ENCODE results near the gene NAP1L4.
A peak's percentile ranks its signal among the peaks of the same experiment; 100 is the strongest.

Gene NAP1L4

GRCh38 chr11:3010521-3011275, 18.6 kb upstream of the NAP1L4 start:
- DNase-seq: peak; percentile 13 to 54 (median 33)

- DNase-seq: no peak
Measured at GRCh38 chr11:3010004-3010403, 17.9 kb upstream of the NAP1L4 start.

- no peak for DNase-seq
Measured at GRCh38 chr11:3009481-3009880, 17.4 kb upstream of the NAP1L4 start.

GRCh38 chr11:3008746-3009336, 16.7 kb upstream of the NAP1L4 start:
- no peak for DNase-seq

- no peak for DNase-seq
Measured at GRCh38 chr11:3007404-3008010, 15.4 kb upstream of the NAP1L4 start.

- no peak for DNase-seq
Measured at GRCh38 chr11:3006505-3007260, 14.6 kb upstream of the NAP1L4 start.

- no peak for DNase-seq
Measured at GRCh38 chr11:3004481-3004880, 12.4 kb upstream of the NAP1L4 start.

- no peak for DNase-seq
Measured at GRCh38 chr11:3003396-3004231, 11.5 kb upstream of the NAP1L4 start.

- no peak for DNase-seq
Measured at GRCh38 chr11:3002871-3003270, 10.7 kb upstream of the NAP1L4 start.

- DNase-seq: peak in 3 of 4 experiments; percentile 8 to 31 (median 19)
Measured at GRCh38 chr11:3002351-3002861, 10.3 kb upstream of the NAP1L4 start.

GRCh38 chr11:3001496-3001895, 9.4 kb upstream of the NAP1L4 start:
- DNase-seq: no peak

- no peak for DNase-seq
Measured at GRCh38 chr11:3000032-3000961, 8.2 kb upstream of the NAP1L4 start.

GRCh38 chr11:2999464-2999998, 7.4 kb upstream of the NAP1L4 start:
- DNase-seq: no peak

- DNase-seq: no peak
Measured at GRCh38 chr11:2998073-2998850, 6.1 kb upstream of the NAP1L4 start.

- no peak for DNase-seq
Measured at GRCh38 chr11:2997406-2997805, 5.3 kb upstream of the NAP1L4 start.

- DNase-seq: no peak
Measured at GRCh38 chr11:2996976-2997375, 4.8 kb upstream of the NAP1L4 start.

- no peak for DNase-seq
Measured at GRCh38 chr11:2995893-2996554, 3.9 kb upstream of the NAP1L4 start.

- DNase-seq: no peak
Measured at GRCh38 chr11:2995031-2995561, 3.0 kb upstream of the NAP1L4 start.

- no peak for DNase-seq
Measured at GRCh38 chr11:2994336-2994730, 2.2 kb upstream of the NAP1L4 start.
